ENCODE results near the gene SGCA.

Gene SGCA

DNA sequence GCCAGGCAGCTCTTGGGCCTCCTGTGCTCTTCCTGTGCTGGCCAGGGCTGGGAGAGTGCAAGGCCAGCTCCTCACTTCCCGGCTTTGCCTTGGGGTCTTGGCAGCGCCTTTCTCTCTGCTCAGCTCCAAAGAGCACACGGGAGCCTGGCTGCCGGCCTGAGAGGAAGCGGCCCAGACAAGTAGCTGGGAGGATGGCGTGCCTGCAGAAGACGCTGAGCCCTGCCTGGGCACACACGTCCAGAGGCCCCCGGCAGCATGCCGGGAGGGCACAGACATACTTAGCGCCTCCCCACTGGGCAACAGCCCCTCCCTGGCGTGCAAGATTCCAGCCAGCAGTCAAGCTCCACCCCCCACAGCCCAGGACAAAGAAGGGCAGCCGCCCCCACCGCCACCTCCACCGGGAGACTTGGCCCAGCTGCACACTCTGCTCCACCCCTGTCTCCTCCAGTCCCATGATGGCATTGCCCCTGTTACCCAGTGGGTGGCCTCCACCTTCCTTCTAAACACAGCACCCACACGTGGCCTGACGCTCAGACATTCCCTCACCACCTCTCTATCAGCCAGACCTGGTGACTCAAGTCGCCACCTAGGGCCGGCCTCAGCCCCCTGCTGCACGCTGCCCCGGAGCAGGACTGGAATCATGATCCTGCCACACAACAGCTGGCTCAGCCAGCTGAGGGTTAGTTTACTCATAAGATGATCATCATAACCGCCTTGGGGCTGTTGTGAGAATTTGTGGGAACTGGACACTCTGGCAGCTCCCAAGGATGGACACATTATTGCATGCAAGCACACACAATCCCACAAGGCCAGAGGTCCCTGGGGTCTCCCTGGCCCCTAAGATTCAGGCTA, 12.4 kb downstream of the SGCA start:
- Histone ChIP-seq H3K4me1 (ENCODE audit: low read length) (peaks cover 9% of the 10 kb centered on the region), H3K9me3 (replicated peaks; ENCODE audit: insufficient read depth, low read length) (no peaks in the 10 kb centered on the region), H3K36me3 (replicated peaks; ENCODE audit: insufficient read depth, low read length) (no peaks in the 10 kb centered on the region), H3K9ac (ENCODE audit: low read length) (no peak overlapping the region), H3K4me3 (ENCODE audit: low read length) (no peak overlapping the region), H3K9me2 (replicated peaks; ENCODE audit: insufficient read depth, low read length) (no peaks in the 10 kb centered on the region), H3K27me3 (replicated peaks; ENCODE audit: insufficient read depth, low read length) (no peaks in the 10 kb centered on the region), H3K27ac (ENCODE audit: low read length) (no peak overlapping the region), H3K79me2 (ENCODE audit: low read length) (no peaks in the 10 kb centered on the region), H3F3A (ENCODE audit: insufficient read depth, low read length) (no peaks in the 10 kb centered on the region), H3K4me2 (ENCODE audit: low read depth, low read length) (peak overlapping the region; percentile 37; the same call in 1 of the 2 replicates), H2AFZ (ENCODE audit: low read length) (peak overlapping the region; percentile 66), H4K20me1 (ENCODE audit: insufficient read depth, low read length) (no peaks in the 10 kb centered on the region)
- TF ChIP-seq EZH2 (optimal IDR thresholded peaks at IDR 0.05; ENCODE audit: low read depth, low read length) (no peak), EZH2phosphoT487 (IDR thresholded peaks at IDR 0.05; ENCODE audit: low read length) (no peak)
- TF ChIP-seq, protein P1, sequence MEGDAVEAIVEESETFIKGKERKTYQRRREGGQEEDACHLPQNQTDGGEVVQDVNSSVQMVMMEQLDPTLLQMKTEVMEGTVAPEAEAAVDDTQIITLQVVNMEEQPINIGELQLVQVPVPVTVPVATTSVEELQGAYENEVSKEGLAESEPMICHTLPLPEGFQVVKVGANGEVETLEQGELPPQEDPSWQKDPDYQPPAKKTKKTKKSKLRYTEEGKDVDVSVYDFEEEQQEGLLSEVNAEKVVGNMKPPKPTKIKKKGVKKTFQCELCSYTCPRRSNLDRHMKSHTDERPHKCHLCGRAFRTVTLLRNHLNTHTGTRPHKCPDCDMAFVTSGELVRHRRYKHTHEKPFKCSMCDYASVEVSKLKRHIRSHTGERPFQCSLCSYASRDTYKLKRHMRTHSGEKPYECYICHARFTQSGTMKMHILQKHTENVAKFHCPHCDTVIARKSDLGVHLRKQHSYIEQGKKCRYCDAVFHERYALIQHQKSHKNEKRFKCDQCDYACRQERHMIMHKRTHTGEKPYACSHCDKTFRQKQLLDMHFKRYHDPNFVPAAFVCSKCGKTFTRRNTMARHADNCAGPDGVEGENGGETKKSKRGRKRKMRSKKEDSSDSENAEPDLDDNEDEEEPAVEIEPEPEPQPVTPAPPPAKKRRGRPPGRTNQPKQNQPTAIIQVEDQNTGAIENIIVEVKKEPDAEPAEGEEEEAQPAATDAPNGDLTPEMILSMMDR (IDR thresholded peaks at IDR 0.05; ENCODE audit: low read length) = peak; percentile 85
- peak; percentile 73 for DNase-seq

DNA sequence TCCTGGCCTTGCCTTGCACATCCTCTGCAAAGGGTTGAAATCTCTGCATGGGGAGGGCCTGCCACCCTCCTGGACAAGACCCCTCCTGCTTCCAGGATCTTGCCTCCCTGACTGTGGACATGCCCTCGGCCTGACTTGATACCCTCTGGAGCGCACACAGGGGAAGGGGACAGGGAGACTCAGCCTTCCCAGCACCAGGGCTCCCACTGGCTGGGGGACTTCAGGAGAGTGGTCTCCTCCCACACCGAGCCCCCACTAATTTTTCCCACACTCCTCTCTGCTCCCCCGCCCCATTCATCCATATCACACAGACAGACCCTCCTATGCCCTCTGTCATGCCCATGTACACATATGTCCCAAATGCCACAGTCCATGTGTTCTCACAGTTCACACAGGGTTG, 14.3 kb downstream of the SGCA start:
- TF ChIP-seq EZH2 (optimal IDR thresholded peaks at IDR 0.05; ENCODE audit: low read depth, low read length) = no peak
- no peak for TF ChIP-seq EZH2phosphoT487 (IDR thresholded peaks at IDR 0.05; ENCODE audit: low read length)
- TF ChIP-seq, protein P1 (IDR thresholded peaks at IDR 0.05; ENCODE audit: low read length) = no peak
- Histone ChIP-seq H3K4me1 (ENCODE audit: low read length) (peaks cover 23% of the 10 kb centered on the region), H3K9me2 (replicated peaks; ENCODE audit: insufficient read depth, low read length) (no peaks in the 10 kb centered on the region), H3K79me2 (ENCODE audit: low read length) (no peaks in the 10 kb centered on the region), H3K36me3 (replicated peaks; ENCODE audit: insufficient read depth, low read length) (no peaks in the 10 kb centered on the region), H3K27ac (ENCODE audit: low read length) (no peak overlapping the region), H3K27me3 (replicated peaks; ENCODE audit: insufficient read depth, low read length) (peaks cover 5% of the 10 kb centered on the region; the same call in 1 of the 2 replicates), H3K9me3 (replicated peaks; ENCODE audit: insufficient read depth, low read length) (no peaks in the 10 kb centered on the region), H4K20me1 (ENCODE audit: insufficient read depth, low read length) (no peaks in the 10 kb centered on the region), H3K4me2 (ENCODE audit: low read depth, low read length) (no peak overlapping the region), H3F3A (ENCODE audit: insufficient read depth, low read length) (peaks cover 5% of the 10 kb centered on the region; the same call in 1 of the 2 replicates), H3K9ac (ENCODE audit: low read length) (no peak overlapping the region), H3K4me3 (ENCODE audit: low read length) (no peak overlapping the region), H2AFZ (ENCODE audit: low read length) (no peak overlapping the region)
- no peak for DNase-seq

DNA sequence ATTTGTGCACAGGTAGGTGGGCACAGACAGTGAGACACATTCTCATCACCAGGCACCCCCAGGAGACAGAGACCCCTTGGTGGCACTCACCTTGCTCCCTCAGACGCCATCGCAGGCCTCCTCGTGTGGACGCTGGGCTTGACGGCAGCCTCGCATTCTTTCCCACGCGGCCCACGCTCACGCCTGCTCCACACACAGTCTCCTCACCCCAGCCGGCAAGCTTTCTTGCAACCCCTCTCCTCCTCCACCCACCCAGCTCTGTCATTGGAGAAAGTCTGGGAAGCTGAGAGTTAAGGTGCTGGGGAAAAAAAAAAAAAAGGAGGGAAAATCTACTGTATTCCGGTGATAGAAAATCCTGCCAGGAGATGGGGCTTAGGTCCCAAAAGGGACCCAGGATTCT, 14.8 kb downstream of the SGCA start:
- no peaks in the 10 kb centered on the region for H3K9me2 ChIP-seq (replicated peaks; ENCODE audit: insufficient read depth, low read length)
- no peak overlapping the region for H3K4me2 ChIP-seq (ENCODE audit: low read depth, low read length)
- H3K79me2 ChIP-seq (ENCODE audit: low read length) = no peaks in the 10 kb centered on the region
- no peak for DNase-seq
- H3K9ac ChIP-seq (ENCODE audit: low read length) = no peak overlapping the region
- H3K4me1 ChIP-seq (ENCODE audit: low read length) = peaks cover 23% of the 10 kb centered on the region
- H3K4me3 ChIP-seq (ENCODE audit: low read length) = no peak overlapping the region
- TF ChIP-seq EZH2 (optimal IDR thresholded peaks at IDR 0.05; ENCODE audit: low read depth, low read length) (no peak), EZH2phosphoT487 (IDR thresholded peaks at IDR 0.05; ENCODE audit: low read length) (no peak)
- H3F3A ChIP-seq (ENCODE audit: insufficient read depth, low read length) = peaks cover 5% of the 10 kb centered on the region; the same call in 1 of the 2 replicates
- H4K20me1 ChIP-seq (ENCODE audit: insufficient read depth, low read length) = no peaks in the 10 kb centered on the region
- no peaks in the 10 kb centered on the region for H3K9me3 ChIP-seq (replicated peaks; ENCODE audit: insufficient read depth, low read length)
- H3K36me3 ChIP-seq (replicated peaks; ENCODE audit: insufficient read depth, low read length) = no peaks in the 10 kb centered on the region
- no peak overlapping the region for H3K27ac ChIP-seq (ENCODE audit: low read length)
- H2AFZ ChIP-seq (ENCODE audit: low read length) = no peak overlapping the region
- peaks cover 5% of the 10 kb centered on the region; the same call in 1 of the 2 replicates for H3K27me3 ChIP-seq (replicated peaks; ENCODE audit: insufficient read depth, low read length)

DNA sequence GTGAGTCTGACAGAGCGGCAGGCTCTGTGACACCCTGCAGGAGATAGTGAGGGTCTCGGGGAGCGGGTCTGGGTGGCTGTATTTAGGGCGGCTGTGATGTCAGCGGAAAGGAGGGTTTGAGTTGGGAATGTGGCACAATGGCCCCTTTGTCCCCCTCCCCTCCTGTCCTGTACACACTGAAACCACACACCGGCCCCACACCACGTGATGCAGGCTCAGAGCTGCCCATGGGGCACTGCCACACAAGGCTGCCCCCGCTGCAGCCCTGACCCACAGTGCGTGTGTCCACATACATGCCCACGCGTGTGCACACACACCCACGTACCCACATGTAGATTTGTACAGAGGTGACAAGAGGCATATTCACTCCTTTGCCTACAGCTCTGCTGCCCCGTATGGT, 15.3 kb downstream of the SGCA start:
- Histone ChIP-seq H3K4me2 (ENCODE audit: low read depth, low read length) (no peak overlapping the region), H3K9me2 (replicated peaks; ENCODE audit: insufficient read depth, low read length) (no peaks in the 10 kb centered on the region), H3K27me3 (replicated peaks; ENCODE audit: insufficient read depth, low read length) (peaks cover 5% of the 10 kb centered on the region; the same call in 1 of the 2 replicates), H3K4me3 (ENCODE audit: low read length) (no peak overlapping the region), H3K9me3 (replicated peaks; ENCODE audit: insufficient read depth, low read length) (no peaks in the 10 kb centered on the region), H4K20me1 (ENCODE audit: insufficient read depth, low read length) (no peaks in the 10 kb centered on the region), H3K79me2 (ENCODE audit: low read length) (no peaks in the 10 kb centered on the region), H3F3A (ENCODE audit: insufficient read depth, low read length) (peaks cover 5% of the 10 kb centered on the region; the same call in 1 of the 2 replicates), H2AFZ (ENCODE audit: low read length) (no peak overlapping the region), H3K4me1 (ENCODE audit: low read length) (peaks cover 23% of the 10 kb centered on the region), H3K9ac (ENCODE audit: low read length) (no peak overlapping the region), H3K36me3 (replicated peaks; ENCODE audit: insufficient read depth, low read length) (no peaks in the 10 kb centered on the region), H3K27ac (ENCODE audit: low read length) (no peak overlapping the region)
- DNase-seq = no peak
- TF ChIP-seq, protein P1 (IDR thresholded peaks at IDR 0.05; ENCODE audit: low read length) = no peak
- TF ChIP-seq EZH2 (optimal IDR thresholded peaks at IDR 0.05; ENCODE audit: low read depth, low read length) = no peak
- TF ChIP-seq EZH2phosphoT487 (IDR thresholded peaks at IDR 0.05; ENCODE audit: low read length) = no peak

All from MM.1S (cell line).